H7 (cell line): ENCODE results near the gene CEACAM6. TPM values are rescaled to one million over a fixed set of nuclear protein-coding genes. Genes with fewer than 3 reads are reported as not detected.

Source experiments
- DNase-seq: peaks from one replicate; pipeline ENCODE4 v3.0.0; 2012
- H3K27me3 ChIP-seq: 2 replicates; pipeline ENCODE4 v1.6.0; 2011; ENCODE audit warnings: mild to moderate bottlenecking, low read length; ENCODE audit not compliant: control insufficient read depth, insufficient read depth
- H3K36me3 ChIP-seq: replicated peaks from 2 replicates; pipeline ENCODE4 v1.5.1; 2011; ENCODE audit warnings: low read length; ENCODE audit not compliant: control insufficient read depth, insufficient read depth
- H3K4me3 ChIP-seq: 2 replicates; pipeline ENCODE4 v1.5.1; 2011; ENCODE audit warnings: low read depth, mild to moderate bottlenecking, control low read depth, low read length, moderate library complexity; ENCODE audit not compliant: insufficient read depth
- total RNA-seq: library from RNA; depleted of rRNA; stranded (reverse); fragments of >200 nt; shearing (Covaris generic); gene quantifications from 2 replicates; pipeline ENCODE4 v1.2.3, GENCODE V29; 2014

CEACAM6 gene
- total RNA-seq, 1 experiment from 2014 or later, result not detected

- no peak overlapping the region for H3K4me3 ChIP-seq
- DNase-seq, result no peak
- H3K36me3 ChIP-seq, result no peaks in the 10 kb centered on the region
- H3K27me3 ChIP-seq, result no peaks in the 10 kb centered on the region
Observed at GRCh38 chr19:41796901-41797300, 41.6 kb downstream of the CEACAM6 start.

GRCh38 chr19:41799444-41800000, 44.2 kb downstream of the CEACAM6 start:
- Histone ChIP-seq H3K27me3 (no peaks in the 10 kb centered on the region), H3K36me3 (no peaks in the 10 kb centered on the region), H3K4me3 (no peak overlapping the region)
- DNase-seq, result no peak

DNA sequence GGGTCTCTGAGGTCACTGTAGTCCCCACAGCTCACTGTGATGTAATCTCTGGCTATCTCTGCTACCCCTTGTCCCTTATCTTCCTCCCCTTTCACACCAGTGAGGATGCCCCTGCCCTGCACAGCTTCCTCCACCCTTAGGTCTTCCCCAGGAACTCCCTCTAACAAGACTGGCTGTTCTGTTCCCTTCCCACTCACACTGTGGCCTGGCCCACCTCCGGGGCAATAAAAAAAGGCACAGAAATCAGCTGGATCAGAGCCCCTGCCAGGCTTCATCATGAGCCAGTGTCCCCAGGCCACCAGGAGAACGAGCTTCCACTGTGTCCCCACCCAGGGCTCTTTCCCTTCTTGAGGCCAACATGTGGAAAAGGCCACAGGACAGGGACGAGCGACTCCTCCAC, 45.7 kb downstream of the CEACAM6 start:
- Histone ChIP-seq H3K4me3 (no peak overlapping the region), H3K36me3 (no peaks in the 10 kb centered on the region), H3K27me3 (no peaks in the 10 kb centered on the region)
- DNase-seq, result no peak

GRCh38 chr19:41801792-41802211, 46.5 kb downstream of the CEACAM6 start:
- Histone ChIP-seq H3K36me3 (no peaks in the 10 kb centered on the region), H3K27me3 (no peaks in the 10 kb centered on the region)
- no peak for DNase-seq

GRCh38 chr19:41802770-41803169, 47.4 kb downstream of the CEACAM6 start:
- no peak for DNase-seq

More at GRCh38 chr19:41801792-41802211, 46.5 kb downstream of the CEACAM6 start:
- no peak overlapping the region for H3K4me3 ChIP-seq

DNA sequence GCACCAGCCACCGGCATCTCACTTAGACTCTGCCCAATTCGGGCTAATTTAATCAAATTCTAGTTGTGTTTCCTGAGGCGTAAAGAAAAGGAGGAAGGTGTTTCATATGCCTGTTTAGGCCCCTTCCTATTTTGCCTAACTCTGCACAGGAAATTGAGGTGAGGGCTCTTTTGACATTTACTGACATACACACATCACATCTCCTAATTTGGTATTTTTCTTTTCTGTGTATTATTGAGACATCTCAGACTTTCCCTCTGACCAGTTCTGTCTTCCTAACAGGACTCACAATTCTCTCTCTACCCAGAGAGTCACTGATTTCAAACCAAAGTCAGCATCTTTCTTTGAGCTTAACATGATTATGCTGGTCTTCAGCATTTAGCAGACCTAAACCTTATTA, 49.0 kb downstream of the CEACAM6 start:
- H3K27me3 ChIP-seq, result no peaks in the 10 kb centered on the region
- no peak for DNase-seq

More at GRCh38 chr19:41802770-41803169, 47.4 kb downstream of the CEACAM6 start:
- Histone ChIP-seq H3K27me3 (no peaks in the 10 kb centered on the region), H3K4me3 (no peak overlapping the region), H3K36me3 (no peaks in the 10 kb centered on the region)

GRCh38 chr19:41807176-41807575, 51.8 kb downstream of the CEACAM6 start:
- DNase-seq, result no peak
- no peak overlapping the region for H3K4me3 ChIP-seq
- H3K27me3 ChIP-seq, result no peaks in the 10 kb centered on the region
- H3K36me3 ChIP-seq, result no peaks in the 10 kb centered on the region

More for the DNA sequence above, 49.0 kb downstream of the CEACAM6 start:
- Histone ChIP-seq H3K36me3 (no peaks in the 10 kb centered on the region), H3K4me3 (no peak overlapping the region)

DNA sequence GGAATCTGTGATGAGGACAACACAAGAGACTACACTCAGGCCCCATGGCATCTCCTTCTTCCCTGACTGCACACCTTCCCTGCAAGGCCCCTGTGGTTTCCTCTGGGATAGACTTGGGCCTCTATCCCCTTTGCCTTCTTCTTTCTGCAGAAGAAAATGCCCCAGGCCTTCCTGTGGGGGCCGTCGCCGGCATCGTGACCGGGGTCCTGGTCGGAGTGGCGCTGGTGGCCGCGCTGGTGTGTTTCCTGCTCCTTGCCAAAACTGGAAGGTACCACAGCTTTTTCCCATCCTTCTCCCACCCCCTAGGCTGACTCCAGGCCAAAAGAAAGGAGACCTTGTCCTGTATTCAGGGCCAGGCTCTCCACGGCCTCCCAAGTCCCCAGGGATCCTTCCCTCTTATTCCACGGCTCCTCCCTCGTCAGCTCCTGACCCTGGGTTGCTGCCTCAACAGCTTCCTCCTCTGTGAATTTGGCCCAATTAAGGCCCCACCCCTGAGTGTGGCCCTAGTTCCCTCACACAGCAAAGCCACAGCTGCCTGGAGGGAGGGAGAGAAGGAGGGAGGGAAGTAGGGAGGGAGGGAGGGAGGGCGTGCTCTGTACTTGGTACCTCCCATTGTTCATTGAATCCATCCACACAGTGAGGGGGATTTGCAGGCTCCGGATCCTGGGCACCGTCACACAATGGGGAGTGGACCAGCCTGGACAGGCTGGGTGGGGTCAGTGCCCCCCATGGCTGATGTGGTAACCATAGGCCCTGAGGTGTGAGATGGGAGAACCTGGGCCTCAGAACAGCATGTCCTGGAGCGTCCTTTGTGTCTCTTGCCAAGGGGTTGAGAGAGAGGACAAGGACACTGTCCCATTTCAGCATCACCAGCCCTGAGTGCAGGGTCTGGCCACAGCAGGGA, 53.6 kb downstream of the CEACAM6 start:
- no peak for DNase-seq
- Histone ChIP-seq H3K36me3 (no peaks in the 10 kb centered on the region), H3K27me3 (no peaks in the 10 kb centered on the region), H3K4me3 (no peak overlapping the region)

GRCh38 chr19:41810301-41810700, 55.0 kb downstream of the CEACAM6 start:
- Histone ChIP-seq H3K4me3 (no peak overlapping the region), H3K36me3 (no peaks in the 10 kb centered on the region), H3K27me3 (no peaks in the 10 kb centered on the region)
- no peak for DNase-seq

- Histone ChIP-seq H3K27me3 (no peaks in the 10 kb centered on the region), H3K36me3 (no peaks in the 10 kb centered on the region), H3K4me3 (no peak overlapping the region)
- DNase-seq, result no peak
Observed at GRCh38 chr19:41811036-41811435, 55.7 kb downstream of the CEACAM6 start.

DNA sequence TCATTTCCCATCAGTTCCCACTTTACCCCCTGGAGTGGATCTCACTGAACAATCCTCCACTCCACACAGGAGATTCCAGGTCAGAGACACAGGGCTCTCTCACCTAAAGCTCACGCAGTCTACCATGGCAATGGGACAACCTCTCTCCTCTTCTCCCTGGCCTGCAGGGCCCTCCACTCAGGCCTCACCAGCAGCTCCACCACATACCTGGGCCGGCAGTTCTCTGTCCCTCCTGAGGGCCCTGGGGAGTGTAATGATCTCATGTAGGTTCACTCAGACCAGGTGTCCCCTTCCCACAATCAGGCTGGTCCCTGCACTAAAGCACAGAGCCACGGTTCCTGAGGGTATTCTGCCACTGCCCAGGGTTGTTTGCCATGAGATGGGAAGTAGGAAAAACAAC, 56.7 kb downstream of the CEACAM6 start:
- no peaks in the 10 kb centered on the region for H3K27me3 ChIP-seq
- H3K4me3 ChIP-seq, result no peak overlapping the region
- no peak for DNase-seq
- no peaks in the 10 kb centered on the region for H3K36me3 ChIP-seq

GRCh38 chr19:41813911-41814310, 58.6 kb downstream of the CEACAM6 start:
- Histone ChIP-seq H3K36me3 (no peaks in the 10 kb centered on the region), H3K4me3 (no peak overlapping the region), H3K27me3 (no peaks in the 10 kb centered on the region)
- DNase-seq, result no peak

DNA sequence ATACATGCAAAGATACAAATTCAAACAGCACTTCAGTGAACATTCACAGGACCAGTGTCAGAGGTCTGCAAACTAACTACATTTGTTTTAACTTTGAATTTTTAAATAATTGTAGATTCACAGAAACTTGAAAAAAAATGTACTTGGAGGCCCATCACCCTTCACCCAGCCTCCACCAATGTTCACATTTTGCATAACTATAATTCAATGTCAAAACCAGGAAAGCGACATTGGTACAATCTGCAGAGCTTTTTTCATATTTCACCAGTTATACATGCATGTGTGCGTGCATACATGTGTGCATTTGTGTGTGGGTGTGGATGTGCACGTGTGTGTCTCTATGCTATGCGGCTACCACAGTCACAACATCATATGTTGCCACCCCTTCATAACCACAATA, 60.0 kb downstream of the CEACAM6 start:
- Histone ChIP-seq H3K36me3 (no peaks in the 10 kb centered on the region), H3K4me3 (no peak overlapping the region), H3K27me3 (no peaks in the 10 kb centered on the region)
- DNase-seq, result no peak

- Histone ChIP-seq H3K36me3 (no peaks in the 10 kb centered on the region), H3K4me3 (no peak overlapping the region)
- no peak for DNase-seq
Observed at GRCh38 chr19:41816761-41817160, 61.4 kb downstream of the CEACAM6 start.

GRCh38 chr19:41821003-41821735, 65.8 kb downstream of the CEACAM6 start:
- Histone ChIP-seq H3K4me3 (no peak overlapping the region), H3K27me3 (no peaks in the 10 kb centered on the region), H3K36me3 (no peaks in the 10 kb centered on the region)
- peak; percentile 91 for DNase-seq

More at GRCh38 chr19:41816761-41817160, 61.4 kb downstream of the CEACAM6 start:
- no peaks in the 10 kb centered on the region for H3K27me3 ChIP-seq
